Measurements from ENCODE around the gene C17orf114.
A peak's percentile ranks its signal among the peaks of the same experiment; 100 is the strongest.

C17orf114 gene

GRCh38 chr17:4795168-4795567 is 7.0 kb downstream of the C17orf114 start:
- Mint-ChIP-seq H3K27ac (no peak overlapping the region), H3K4me1 (peaks cover 20% of the 10 kb centered on the region), H3K9me3 (peaks cover 19% of the 10 kb centered on the region), H3K27me3 (ENCODE audit: low read depth, poor library complexity) (peaks cover 33% of the 10 kb centered on the region), H3K4me3 (no peak overlapping the region), H3K36me3 (ENCODE audit: low read depth) (peaks cover 21% of the 10 kb centered on the region)
- DNase-seq, result no peak
- no peak for TF ChIP-seq CTCF (IDR thresholded peaks at IDR 0.05)

- peaks cover 52% of the 10 kb centered on the region for H3K27me3 Mint-ChIP-seq (ENCODE audit: low read depth, poor library complexity)
- peaks cover 15% of the 10 kb centered on the region for H3K9me3 Mint-ChIP-seq
- H3K4me3 Mint-ChIP-seq, result peak overlapping the region; percentile 88
- H3K36me3 Mint-ChIP-seq (ENCODE audit: low read depth), result peaks cover 1% of the 10 kb centered on the region
- no peak overlapping the region for H3K27ac Mint-ChIP-seq
- H3K4me1 Mint-ChIP-seq, result peaks cover 41% of the 10 kb centered on the region
- DNase-seq, result no peak
- TF ChIP-seq CTCF (IDR thresholded peaks at IDR 0.05), result no peak
These were observed 11.4 kb downstream of the C17orf114 start for GRCh38 chr17:4790705-4791088.

- Mint-ChIP-seq H3K36me3 (ENCODE audit: low read depth) (no peaks in the 10 kb centered on the region), H3K27ac (peak overlapping the region; percentile 66), H3K9me3 (peaks cover 13% of the 10 kb centered on the region)
These were observed 12.0 kb downstream of the C17orf114 start for GRCh38 chr17:4789951-4790704.

GRCh38 chr17:4789701-4789950 is 12.5 kb downstream of the C17orf114 start:
- Mint-ChIP-seq H3K36me3 (ENCODE audit: low read depth) (no peaks in the 10 kb centered on the region), H3K9me3 (peaks cover 10% of the 10 kb centered on the region), H3K4me3 (peak overlapping the region; percentile 88), H3K4me1 (peaks cover 40% of the 10 kb centered on the region), H3K27me3 (ENCODE audit: low read depth, poor library complexity) (peaks cover 52% of the 10 kb centered on the region), H3K27ac (no peak overlapping the region)
- DNase-seq, result no peak
- no peak for TF ChIP-seq CTCF (IDR thresholded peaks at IDR 0.05)

More at GRCh38 chr17:4789951-4790704, 12.0 kb downstream of the C17orf114 start:
- Mint-ChIP-seq H3K27me3 (ENCODE audit: low read depth, poor library complexity) (peaks cover 52% of the 10 kb centered on the region), H3K4me3 (peak overlapping the region; percentile 88), H3K4me1 (peaks cover 40% of the 10 kb centered on the region)
- peak; percentile 89 for DNase-seq
- TF ChIP-seq CTCF (IDR thresholded peaks at IDR 0.05), result peak; percentile 61

- no peak for TF ChIP-seq CTCF (IDR thresholded peaks at IDR 0.05)
- Mint-ChIP-seq H3K9me3 (peaks cover 6% of the 10 kb centered on the region), H3K27me3 (ENCODE audit: low read depth, poor library complexity) (peaks cover 48% of the 10 kb centered on the region), H3K4me3 (peak within 1 kb of the TSS; percentile 88), H3K27ac (no peak within 1 kb of the TSS), H3K36me3 (ENCODE audit: low read depth) (no peaks in the 10 kb centered on the region), H3K4me1 (peaks cover 40% of the 10 kb centered on the region)
- peak; percentile 42 for DNase-seq
These were observed 13.1 kb downstream of the C17orf114 start, which contains the start of gene GLTPD2 for GRCh38 chr17:4788807-4789700. GLTPD2 (plus strand) TSS chr17:4788964; CDS start chr17:4789012, 48 bp downstream.

Data from nephron progenitor cell (in vitro differentiated cells).